ENCODE results near the gene FILIP1L. TPM values are rescaled to one million over a fixed set of nuclear protein-coding genes. Genes with fewer than 3 reads are reported as not detected.

FILIP1L gene
- total RNA-seq, 4 donors from 2014 or later, result 87.1 to 115 (median 99.6) TPM

DNA sequence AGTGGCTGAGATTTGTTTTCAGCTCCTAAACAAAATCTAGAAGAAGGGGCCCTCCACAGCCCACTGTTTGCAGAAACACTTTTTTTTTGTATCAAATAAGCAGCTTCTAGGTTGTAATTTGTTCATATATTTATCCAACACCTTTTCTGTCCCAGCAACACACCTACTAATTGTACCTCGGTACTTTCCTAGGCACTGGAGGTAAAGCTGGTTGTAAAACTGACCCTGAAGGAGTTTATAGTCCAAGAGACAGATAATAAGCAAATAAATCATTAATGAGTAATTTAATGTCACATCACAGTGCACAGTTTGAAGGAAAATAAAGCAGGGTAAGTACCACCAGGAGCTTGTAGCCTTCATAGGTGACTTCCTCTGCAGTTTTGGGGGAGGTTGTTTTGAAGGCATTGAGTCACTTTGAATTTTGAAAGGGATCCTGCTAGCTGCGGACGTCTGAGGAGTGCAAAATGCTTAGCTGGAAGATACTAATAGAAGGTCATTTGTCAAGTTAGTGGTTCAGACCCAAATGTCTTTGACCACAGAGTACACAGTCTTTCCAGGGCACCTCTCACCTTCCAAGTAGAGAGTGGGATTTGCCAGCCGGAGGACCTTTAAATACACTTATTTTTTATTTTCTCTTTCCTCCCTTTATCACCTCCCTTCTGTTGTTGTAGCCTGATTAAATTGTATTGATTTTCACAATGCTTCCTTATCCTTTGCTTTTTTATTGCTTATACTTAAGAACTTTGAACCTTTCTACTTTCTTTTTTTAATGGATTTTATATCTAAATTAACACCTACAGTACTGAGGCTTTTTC, 242.9 kb downstream of the FILIP1L start:
- Histone ChIP-seq H3K4me3 (peak overlapping the region in 3 of 4 donors; percentile 19 to 81 (median 70)), H3K4me1 (peaks cover 44 to 69% of the 10 kb centered on the region in 2 donors), H3K36me3 (no peaks in the 10 kb centered on the region), H3K9me3 (no peaks in the 10 kb centered on the region), H3K27me3 (no peaks in the 10 kb centered on the region), H3K27ac (peak overlapping the region; percentile 83 to 93 (median 91))
- intact Hi-C loops (cut with DNase I; ENCODE audit: low total_unique reads), result no loop called here
- no peak for TF ChIP-seq POLR2A (IDR thresholded peaks at IDR 0.05)
- TF ChIP-seq, protein P1, sequence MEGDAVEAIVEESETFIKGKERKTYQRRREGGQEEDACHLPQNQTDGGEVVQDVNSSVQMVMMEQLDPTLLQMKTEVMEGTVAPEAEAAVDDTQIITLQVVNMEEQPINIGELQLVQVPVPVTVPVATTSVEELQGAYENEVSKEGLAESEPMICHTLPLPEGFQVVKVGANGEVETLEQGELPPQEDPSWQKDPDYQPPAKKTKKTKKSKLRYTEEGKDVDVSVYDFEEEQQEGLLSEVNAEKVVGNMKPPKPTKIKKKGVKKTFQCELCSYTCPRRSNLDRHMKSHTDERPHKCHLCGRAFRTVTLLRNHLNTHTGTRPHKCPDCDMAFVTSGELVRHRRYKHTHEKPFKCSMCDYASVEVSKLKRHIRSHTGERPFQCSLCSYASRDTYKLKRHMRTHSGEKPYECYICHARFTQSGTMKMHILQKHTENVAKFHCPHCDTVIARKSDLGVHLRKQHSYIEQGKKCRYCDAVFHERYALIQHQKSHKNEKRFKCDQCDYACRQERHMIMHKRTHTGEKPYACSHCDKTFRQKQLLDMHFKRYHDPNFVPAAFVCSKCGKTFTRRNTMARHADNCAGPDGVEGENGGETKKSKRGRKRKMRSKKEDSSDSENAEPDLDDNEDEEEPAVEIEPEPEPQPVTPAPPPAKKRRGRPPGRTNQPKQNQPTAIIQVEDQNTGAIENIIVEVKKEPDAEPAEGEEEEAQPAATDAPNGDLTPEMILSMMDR (IDR thresholded peaks at IDR 0.05 in 4 of 5, conservative IDR thresholded peaks at IDR 0.05 in 1 of 5), result no peak
- no peak for ATAC-seq
- no peak for DNase-seq
- in situ Hi-C loops (cut with MboI; ENCODE audit: low sequenced_read_pairs in 4 of 4), result no loop called here

DNA sequence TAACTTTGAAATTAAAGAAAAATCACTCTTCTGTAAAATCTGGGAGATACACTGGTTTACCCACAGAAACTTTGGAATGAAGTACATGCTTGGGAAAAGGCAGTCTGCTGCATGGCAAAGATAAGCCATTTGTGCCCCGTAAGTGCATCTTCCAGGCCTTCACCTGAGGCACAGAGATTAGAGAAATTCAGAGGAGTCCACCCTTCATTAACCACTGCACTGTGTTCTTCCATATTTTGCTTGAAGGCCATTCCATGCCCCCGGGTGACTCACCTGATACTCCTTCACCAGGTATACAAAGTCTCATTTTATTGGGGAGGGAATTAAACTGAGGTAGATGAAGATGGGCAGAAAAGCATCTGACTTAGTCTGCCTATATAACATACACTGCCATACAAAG, 243.6 kb downstream of the FILIP1L start:
- no peak for ATAC-seq
- Histone ChIP-seq H3K36me3 (no peaks in the 10 kb centered on the region), H3K4me3 (peak overlapping the region in 1 of 4 donors; percentile 70), H3K9me3 (no peaks in the 10 kb centered on the region), H3K27ac (peak overlapping the region; percentile 83 to 93 (median 91)), H3K27me3 (no peaks in the 10 kb centered on the region), H3K4me1 (peaks cover 51 to 75% of the 10 kb centered on the region in 2 donors)
- intact Hi-C loops (cut with DNase I; ENCODE audit: low total_unique reads), result no loop called here
- in situ Hi-C loops (cut with MboI; ENCODE audit: low sequenced_read_pairs in 4 of 4), result no loop called here
- no peak for TF ChIP-seq POLR2A (IDR thresholded peaks at IDR 0.05)
- TF ChIP-seq, protein P1 (IDR thresholded peaks at IDR 0.05 in 4 of 5, conservative IDR thresholded peaks at IDR 0.05 in 1 of 5), result no peak
- no peak for DNase-seq

DNA sequence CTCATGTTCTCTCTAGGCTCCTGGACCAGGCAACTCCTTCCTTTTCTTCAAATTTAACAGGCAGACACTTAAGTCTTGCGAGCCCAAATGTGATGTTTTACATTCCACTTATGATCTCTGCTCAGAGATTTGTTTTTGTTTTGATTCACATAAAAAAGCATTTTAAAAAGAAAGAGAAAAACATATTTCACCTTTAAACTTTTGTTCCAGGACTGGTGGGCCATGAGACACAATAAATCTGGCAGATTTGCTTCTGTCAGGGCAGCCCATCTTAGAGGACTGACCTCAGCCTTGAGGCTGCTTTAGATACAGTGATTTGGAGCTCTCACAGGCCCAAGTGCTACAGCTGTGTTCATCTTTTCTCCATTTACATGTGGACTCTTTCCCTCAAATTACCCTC, 244.7 kb downstream of the FILIP1L start:
- no peaks in the 10 kb centered on the region for H3K36me3 ChIP-seq
- H3K4me1 ChIP-seq, result peaks cover 49 to 75% of the 10 kb centered on the region in 2 donors
- ATAC-seq (peak in 1 of 2 donors; percentile 18), DNase-seq (no peak)
- TF ChIP-seq, protein P1 (IDR thresholded peaks at IDR 0.05 in 4 of 5, conservative IDR thresholded peaks at IDR 0.05 in 1 of 5), result no peak
- TF ChIP-seq POLR2A (IDR thresholded peaks at IDR 0.05), result no peak
- in situ Hi-C loops (cut with MboI; ENCODE audit: low sequenced_read_pairs in 4 of 4) (no loop called here), intact Hi-C loops (cut with DNase I; ENCODE audit: low total_unique reads) (no loop called here)
- H3K9me3 ChIP-seq, result no peaks in the 10 kb centered on the region
- no peaks in the 10 kb centered on the region for H3K27me3 ChIP-seq
- H3K4me3 ChIP-seq, result no peak overlapping the region
- peak overlapping the region; percentile 53 to 93 (median 91) for H3K27ac ChIP-seq

DNA sequence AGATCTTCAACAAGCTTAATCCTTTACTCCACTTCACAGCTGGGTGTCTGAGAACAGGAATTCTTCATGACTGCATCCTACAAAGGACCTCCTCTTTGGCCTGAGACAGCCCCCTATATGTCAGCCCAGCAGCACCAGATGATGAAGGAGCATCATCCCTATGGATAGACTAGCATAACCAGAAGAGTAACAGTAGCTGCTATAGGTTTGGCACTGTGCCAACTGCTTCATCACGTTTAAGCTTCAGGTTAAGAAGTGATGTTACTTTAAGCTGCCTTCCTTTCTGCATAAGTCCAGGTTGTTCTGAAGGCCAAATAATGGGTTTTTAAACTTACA, 246.0 kb downstream of the FILIP1L start:
- no peak for DNase-seq
- ATAC-seq, result no peak
- intact Hi-C loops (cut with DNase I; ENCODE audit: low total_unique reads) (no loop called here), in situ Hi-C loops (cut with MboI; ENCODE audit: low sequenced_read_pairs in 4 of 4) (no loop called here)
- Histone ChIP-seq H3K27ac (peak overlapping the region; percentile 53 to 93 (median 91)), H3K4me1 (peaks cover 44 to 73% of the 10 kb centered on the region in 2 donors), H3K27me3 (no peaks in the 10 kb centered on the region), H3K36me3 (peaks cover 0 to under 1% of the 10 kb centered on the region in 2 donors), H3K9me3 (no peaks in the 10 kb centered on the region), H3K4me3 (no peak overlapping the region)
- TF ChIP-seq, protein P1 (IDR thresholded peaks at IDR 0.05 in 4 of 5, conservative IDR thresholded peaks at IDR 0.05 in 1 of 5), result no peak
- no peak for TF ChIP-seq POLR2A (IDR thresholded peaks at IDR 0.05)
